CD4-positive, CD25-positive, alpha-beta regulatory T cell (primary cell): ENCODE measurements around the gene PSMC1. TPM values are rescaled to one million over a fixed set of nuclear protein-coding genes. Genes with fewer than 3 reads are reported as not detected.

Source experiments
- ATAC-seq, 2 donors: fragments of 150-1000 bp; cut with Tn5 transposase; one replicate each; pipeline ENCODE4 v1.10.0; 2021; ENCODE audit warnings: low read depth in 2 of 2, moderate number of reproducible peaks in 2 of 2, moderate library complexity in 1 of 2
- DNase-seq, 3 donors: peaks; one replicate each; pipeline versions ENCODE4 v3.0.0 to v3.0.0-alpha.2; 2012 to 2022; ENCODE audit warnings: mixed read lengths in 1 of 3
- H3K27ac ChIP-seq: one replicate; pipeline ENCODE4 v1.7.0; 2013; ENCODE audit warnings: mild to moderate bottlenecking, low read length; ENCODE audit not compliant: insufficient read depth, poor library complexity, severe bottlenecking
- H3K27me3 ChIP-seq: one replicate; pipeline ENCODE4 v1.7.0; 2013; ENCODE audit warnings: low read length; ENCODE audit not compliant: control insufficient read depth, insufficient read depth
- H3K36me3 ChIP-seq: one replicate; pipeline ENCODE4 v1.7.0; 2013; ENCODE audit warnings: mild to moderate bottlenecking, low read length, moderate library complexity; ENCODE audit not compliant: control insufficient read depth, insufficient read depth
- H3K4me1 ChIP-seq: 2 replicates; pipeline ENCODE4 v1.7.0; 2013; ENCODE audit warnings: mild to moderate bottlenecking, low read length; ENCODE audit not compliant: insufficient read depth, control insufficient read depth, poor library complexity, severe bottlenecking
- H3K4me3 ChIP-seq: one replicate; pipeline ENCODE4 v1.7.0; 2013; ENCODE audit warnings: low read depth, mild to moderate bottlenecking, low read length, moderate library complexity
- H3K9me3 ChIP-seq, 2 experiments: 1 replicate in 1 of 2; 2 replicates in 1 of 2; pipeline ENCODE4 v1.7.0; 2013; ENCODE audit warnings: low read length in 2 of 2, mild to moderate bottlenecking in 1 of 2, moderate library complexity in 1 of 2; ENCODE audit not compliant: control insufficient read depth in 2 of 2
- H3K27ac Mint-ChIP-seq, 3 donors: one replicate each; pipeline ENCODE4 v1.8.0; 2020 to 2022; ENCODE audit warnings: mild to moderate bottlenecking in 3 of 3, mixed read lengths in 3 of 3, moderate library complexity in 2 of 3
- H3K27me3 Mint-ChIP-seq: one replicate; pipeline ENCODE4 v1.8.0; 2022; ENCODE audit warnings: mild to moderate bottlenecking, mixed read lengths
- H3K36me3 Mint-ChIP-seq: one replicate; pipeline ENCODE4 v1.8.0; 2020; ENCODE audit warnings: mixed read lengths
- H3K4me1 Mint-ChIP-seq, 4 donors: one replicate each; pipeline ENCODE4 v1.8.0; 2020 to 2022; ENCODE audit warnings: mixed read lengths in 4 of 4, mild to moderate bottlenecking in 1 of 4
- H3K4me3 Mint-ChIP-seq, 4 donors: one replicate each; pipeline ENCODE4 v1.8.0; 2020 to 2022; ENCODE audit warnings: mild to moderate bottlenecking in 4 of 4, mixed read lengths in 4 of 4, moderate library complexity in 3 of 4
- H3K9me3 Mint-ChIP-seq, 7 donors: one replicate each; pipeline ENCODE4 v1.8.0; 2020 to 2022; ENCODE audit warnings: mixed read lengths in 7 of 7, mild to moderate bottlenecking in 3 of 7, moderate library complexity in 2 of 7
- polyA plus RNA-seq, 4 donors: library from polyadenylated mRNA; unstranded; fragments of 300-500 nt; fragmentation: Illumina TruSeq; gene quantifications; one replicate each; pipeline ENCODE4 v1.2.3, GENCODE V29; 2021
- total RNA-seq: library from RNA; stranded (reverse); gene quantifications from one replicate; pipeline ENCODE4 v1.2.3, GENCODE V29; 2022

Gene PSMC1
- total and polyA plus RNA-seq, 5 donors from 2014 or later, result 73.7 to 162 (median 106) TPM

GRCh38 chr14:90321891-90322290 is 65.5 kb downstream of the PSMC1 start:
- no peaks in the 10 kb centered on the region for H3K4me1 ChIP-seq
- H3K27me3 ChIP-seq, result no peaks in the 10 kb centered on the region
- H3K4me3 Mint-ChIP-seq, result no peak overlapping the region
- H3K9me3 ChIP-seq, result no peaks in the 10 kb centered on the region
- H3K27ac Mint-ChIP-seq, result no peak overlapping the region
- no peak overlapping the region for H3K4me3 ChIP-seq
- H3K36me3 Mint-ChIP-seq, result peaks cover 33% of the 10 kb centered on the region
- no peaks in the 10 kb centered on the region for H3K27me3 Mint-ChIP-seq
- peaks cover 9 to 25% (median 24%) of the 10 kb centered on the region in 4 donors for H3K4me1 Mint-ChIP-seq
- no peaks in the 10 kb centered on the region for H3K9me3 Mint-ChIP-seq
- no peak overlapping the region for H3K27ac ChIP-seq
- ATAC-seq (no peak), DNase-seq (no peak)
- H3K36me3 ChIP-seq, result peaks cover 9% of the 10 kb centered on the region

Other genes starting within 250 kb of the PSMC1 start
- 0.20 TPM for gene KCNK13, start 194.6 kb upstream of the PSMC1 start, total RNA-seq
- gene KCNK13, start 194.6 kb upstream of the PSMC1 start, polyA plus RNA-seq, result not detected
- 25.4 TPM for gene NRDE2, start 75.4 kb downstream of the PSMC1 start, total RNA-seq
- gene NRDE2, start 75.4 kb downstream of the PSMC1 start, polyA plus RNA-seq, result 10 to 100 TPM in 2 of 4 donors, 1 to 10 TPM in 2; 7.3 to 10.9 (median 9.1) TPM
- 928 TPM for gene CALM1, start 140.5 kb downstream of the PSMC1 start, total RNA-seq
- 1,000 to 10,000 TPM; 2,265 to 3,181 (median 2,786) TPM for gene CALM1, start 140.5 kb downstream of the PSMC1 start, polyA plus RNA-seq